Endothelial cell of umbilical vein (primary cell): Measurements from ENCODE around the gene PRM3. TPM values are rescaled to one million over a fixed set of nuclear protein-coding genes. Genes with fewer than 3 reads are reported as not detected.
A peak's percentile ranks its signal among the peaks of the same experiment; 100 is the strongest.

Experiments
- BruUV-seq: library from RNA; stranded (reverse); fragments of 400-500 nt; replicated peaks from 2 replicates; lab custom pipeline; 2021; lab: Mats Ljungman, UMichigan
- CTCF ChIA-PET: fragments of 300-600, 350-600 bp; sonication (Branson Sonifier 250); formaldehyde crosslinking; loops from one replicate; lab custom pipeline; 2021; ENCODE audit warnings: antibody characterized with exemption, inconsistent platforms; lab: Charles Lee
- POLR2A ChIA-PET: fragments of 300-600, 350-600 bp; sonication (Branson Sonifier 250); formaldehyde crosslinking; loops from one replicate; lab custom pipeline; 2021; ENCODE audit warnings: antibody characterized with exemption, inconsistent platforms; lab: Charles Lee
- DNase-seq: peaks from one replicate; pipeline ENCODE4 v3.0.0-alpha.2; 2011; ENCODE audit warnings: low read depth, low spot score
- FAIRE-seq: peaks from 2 replicates; lab custom pipeline; 2011; peaks lifted over from hg19 to GRCh38; lab: Jason Lieb, UNC
- H2AFZ ChIP-seq: 2 replicates; pipeline ENCODE4 v1.6.0; 2012; ENCODE audit warnings: low read depth, low read length, control low read depth, inconsistent platforms
- H3K27ac ChIP-seq: 2 replicates; pipeline ENCODE4 v1.5.1; 2011; ENCODE audit warnings: low read depth, mild to moderate bottlenecking, control low read depth, low read length, moderate library complexity; ENCODE audit not compliant: insufficient read depth
- H3K27me3 ChIP-seq, 2 experiments: 2 replicates each; pipeline versions ENCODE4 v1.6.0 to v1.6.1; 2011; ENCODE audit warnings: low read length in 2 of 2, mixed read lengths in 1 of 2; ENCODE audit not compliant: control insufficient read depth in 2 of 2, insufficient read depth in 2 of 2
- H3K36me3 ChIP-seq, 2 experiments: 2 replicates in 1 of 2; 3 replicates in 1 of 2; pipeline ENCODE4 v1.5.1; 2011; ENCODE audit warnings: low read length in 2 of 2, mild to moderate bottlenecking in 1 of 2, moderate library complexity in 1 of 2; ENCODE audit not compliant: control insufficient read depth in 2 of 2, insufficient read depth in 2 of 2; ENCODE audit errors: extremely low read depth in 1 of 2
- H3K4me1 ChIP-seq: 3 replicates; pipeline ENCODE4 v1.5.1; 2011; ENCODE audit warnings: mild to moderate bottlenecking, low read length; ENCODE audit not compliant: control insufficient read depth, insufficient read depth; ENCODE audit errors: extremely low read depth
- H3K4me2 ChIP-seq: 2 replicates; pipeline ENCODE4 v1.6.1; 2011; ENCODE audit warnings: low read length, control low read depth, mixed read lengths; ENCODE audit not compliant: insufficient read depth
- H3K4me3 ChIP-seq, 3 experiments: fragments of 200-600 bp in 1 of 3; sonication (generic), shearing (Covaris generic) in 1 of 3; replicated peaks in 1 of 3; 2 replicates each; pipeline ENCODE4 v1.5.1; 2011 to 2016; ENCODE audit warnings: control low read depth in 3 of 3, low read length in 3 of 3, mild to moderate bottlenecking in 2 of 3, inconsistent platforms in 1 of 3, low read depth in 1 of 3, moderate library complexity in 1 of 3; ENCODE audit not compliant: insufficient read depth in 1 of 3
- H3K79me2 ChIP-seq: 2 replicates; pipeline ENCODE4 v1.6.0; 2012; ENCODE audit warnings: low read length, inconsistent platforms; ENCODE audit not compliant: control insufficient read depth, insufficient read depth
- H3K9ac ChIP-seq: replicated peaks from 2 replicates; pipeline ENCODE3; 2011; ENCODE audit warnings: low read length, control low read depth; ENCODE audit not compliant: insufficient read depth; ENCODE audit errors: extremely low read depth
- H3K9me1 ChIP-seq: replicated peaks from 3 replicates; pipeline ENCODE4 v1.6.0; 2011; ENCODE audit warnings: mild to moderate bottlenecking, low read length; ENCODE audit not compliant: control insufficient read depth, insufficient read depth; ENCODE audit errors: extremely low read depth
- H3K9me3 ChIP-seq: replicated peaks from 2 replicates; pipeline ENCODE4 v1.5.1; 2012; ENCODE audit warnings: low read length, inconsistent platforms; ENCODE audit not compliant: control insufficient read depth, insufficient read depth
- H4K20me1 ChIP-seq: replicated peaks from 2 replicates; pipeline ENCODE3; 2011; ENCODE audit warnings: mild to moderate bottlenecking, low read length; ENCODE audit not compliant: control insufficient read depth, insufficient read depth; ENCODE audit errors: extremely low read depth
- POLR2AphosphoS5 ChIP-seq: IDR thresholded peaks from 2 replicates; pipeline ENCODE4 v1.6.1; 2012; ENCODE audit warnings: low read depth, mild to moderate bottlenecking, control low read depth, low read length, moderate library complexity; ENCODE audit not compliant: insufficient read depth
- dilution Hi-C: fragments of 300-500 bp; cut with MboI; formaldehyde crosslinking; loops from one replicate; pipeline ENCODE4 v1.15.0; 2019; ENCODE audit warnings: low sequenced_read_pairs; ENCODE audit not compliant: extremely low pct_ligation_motif_present
- intact Hi-C: fragments of 100-400 bp; cut with micrococcal nuclease; formaldehyde crosslinking; loops from one replicate; pipeline ENCODE4 v1.10.0; 2022
- microRNA-seq: library from miRNA; unstranded; fragments of <30 nt; microRNA quantifications from one replicate; pipeline ENCODE4 v1.2.0, GENCODE V29; 2021; ENCODE audit warnings: borderline number of aligned reads, borderline replicate concordance
- polyA plus RNA-seq, 4 experiments: library from polyadenylated mRNA; depleted of rRNA in 3 of 4; stranded (reverse) in 3 of 4; unstranded in 1 of 4; fragments of >200 nt; gene quantifications; 2 replicates each; pipeline versions ENCODE4 v1.2.1 to v1.2.3, GENCODE V29; 2011 to 2012; ENCODE audit warnings: missing spikeins in 1 of 4
- small RNA-seq: library from RNA; depleted of rRNA; stranded (forward); fragments of <200 nt; gene quantifications from one replicate; pipeline ENCODE3, GENCODE V24; 2012; ENCODE audit warnings: low replicate concordance, low read depth; ENCODE audit not compliant: insufficient read depth, insufficient read length
- total RNA-seq: library from RNA; stranded (reverse); gene quantifications from 2 replicates; pipeline ENCODE4 v1.2.3, GENCODE V29; 2021
- TF ChIP-seq, protein P1 (sequence below), 2 donors: IDR thresholded peaks; 1 replicate in 1 of 2; 2 replicates in 1 of 2; pipeline ENCODE4 v1.5.1; 2011; ENCODE audit warnings: low read length in 2 of 2, mild to moderate bottlenecking in 2 of 2, moderate library complexity in 2 of 2, control low read depth in 1 of 2, inconsistent platforms in 1 of 2, low read depth in 1 of 2; ENCODE audit not compliant: insufficient read depth in 1 of 2; ENCODE audit errors: extremely low read depth in 1 of 2
- TF ChIP-seq, protein P2 (sequence below): IDR thresholded peaks from 2 replicates; pipeline ENCODE4 v1.6.1; 2011; ENCODE audit not compliant: insufficient read depth, insufficient read length

Gene PRM3
- total and polyA plus RNA-seq, 2 donors (not counting 3 experiments of a cell fraction or from before 2014, with no cell fraction given): not detected

DNA sequence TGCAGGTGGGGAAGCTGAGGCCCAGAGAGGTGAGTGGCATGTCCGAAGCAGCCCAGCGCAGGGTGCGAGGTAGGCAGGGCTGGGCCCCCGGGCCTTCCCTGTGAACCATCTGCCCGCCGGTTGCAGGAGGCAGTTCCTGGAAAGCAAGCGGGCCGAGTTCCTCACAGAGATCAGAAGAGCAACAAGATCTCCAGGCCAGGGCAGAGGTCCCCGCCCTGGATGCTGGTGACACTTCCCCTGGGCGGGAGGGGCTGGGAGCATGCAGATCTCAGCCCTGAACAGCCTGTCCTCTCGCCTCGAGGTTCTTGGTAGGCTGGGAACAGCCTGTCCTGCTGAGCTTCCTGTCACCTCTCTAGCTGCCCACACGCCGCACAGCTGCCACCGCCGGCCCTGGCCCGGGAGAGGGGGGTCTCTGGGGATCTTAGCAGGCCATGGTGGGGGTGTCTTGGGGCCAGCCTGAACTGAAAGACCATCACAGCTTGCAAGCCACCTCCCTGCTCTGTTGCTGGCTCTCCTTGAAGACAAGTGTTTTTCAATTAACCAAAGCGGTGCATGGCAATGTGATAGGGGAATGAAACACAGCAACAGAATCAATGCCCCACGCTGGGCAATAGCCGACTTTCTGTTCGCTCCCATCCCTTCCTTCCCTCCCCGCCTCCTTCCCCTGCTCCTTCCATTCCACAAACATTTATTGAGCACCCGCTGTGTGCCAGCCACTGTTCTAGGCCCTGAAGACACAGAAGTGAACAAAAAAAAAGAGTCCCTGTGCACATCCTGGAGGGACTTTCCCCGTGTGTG, 49.1 kb downstream of the PRM3 start:
- H3K27ac ChIP-seq: no peak overlapping the region
- H3K36me3 ChIP-seq: no peaks in the 10 kb centered on the region
- no peaks in the 10 kb centered on the region for H3K4me1 ChIP-seq
- CTCF ChIA-PET: no interaction called here
- no peak overlapping the region for H3K4me2 ChIP-seq
- FAIRE-seq (no peak), DNase-seq (no peak)
- POLR2A ChIA-PET: no interaction called here
- H4K20me1 ChIP-seq: no peaks in the 10 kb centered on the region
- H3K9ac ChIP-seq: no peak overlapping the region
- no peaks in the 10 kb centered on the region for H3K79me2 ChIP-seq
- H2AFZ ChIP-seq: peak overlapping the region; percentile 3
- no peaks in the 10 kb centered on the region for H3K27me3 ChIP-seq
- intact Hi-C loops: no loop called here
- H3K9me3 ChIP-seq: no peaks in the 10 kb centered on the region
- dilution Hi-C loops: no loop called here
- H3K4me3 ChIP-seq: no peak overlapping the region
- no peaks in the 10 kb centered on the region for H3K9me1 ChIP-seq
- TF ChIP-seq, protein P1, sequence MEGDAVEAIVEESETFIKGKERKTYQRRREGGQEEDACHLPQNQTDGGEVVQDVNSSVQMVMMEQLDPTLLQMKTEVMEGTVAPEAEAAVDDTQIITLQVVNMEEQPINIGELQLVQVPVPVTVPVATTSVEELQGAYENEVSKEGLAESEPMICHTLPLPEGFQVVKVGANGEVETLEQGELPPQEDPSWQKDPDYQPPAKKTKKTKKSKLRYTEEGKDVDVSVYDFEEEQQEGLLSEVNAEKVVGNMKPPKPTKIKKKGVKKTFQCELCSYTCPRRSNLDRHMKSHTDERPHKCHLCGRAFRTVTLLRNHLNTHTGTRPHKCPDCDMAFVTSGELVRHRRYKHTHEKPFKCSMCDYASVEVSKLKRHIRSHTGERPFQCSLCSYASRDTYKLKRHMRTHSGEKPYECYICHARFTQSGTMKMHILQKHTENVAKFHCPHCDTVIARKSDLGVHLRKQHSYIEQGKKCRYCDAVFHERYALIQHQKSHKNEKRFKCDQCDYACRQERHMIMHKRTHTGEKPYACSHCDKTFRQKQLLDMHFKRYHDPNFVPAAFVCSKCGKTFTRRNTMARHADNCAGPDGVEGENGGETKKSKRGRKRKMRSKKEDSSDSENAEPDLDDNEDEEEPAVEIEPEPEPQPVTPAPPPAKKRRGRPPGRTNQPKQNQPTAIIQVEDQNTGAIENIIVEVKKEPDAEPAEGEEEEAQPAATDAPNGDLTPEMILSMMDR (IDR thresholded peaks at IDR 0.05; ENCODE audit: extremely low read depth in 1 of 2, insufficient read depth in 1 of 2, low read depth in 1 of 2, low read length in 2 of 2): no peak
- TF ChIP-seq POLR2AphosphoS5: no peak
- TF ChIP-seq, protein P2, sequence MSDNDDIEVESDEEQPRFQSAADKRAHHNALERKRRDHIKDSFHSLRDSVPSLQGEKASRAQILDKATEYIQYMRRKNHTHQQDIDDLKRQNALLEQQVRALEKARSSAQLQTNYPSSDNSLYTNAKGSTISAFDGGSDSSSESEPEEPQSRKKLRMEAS: no peak
- BruUV-seq: no TSS peak

Small RNA genes lying within 50 kb of the gene (microRNA-seq; reads per million reads assigned to microRNA genes)
- not detected for gene MIR548H2

Small RNA genes lying within 50 kb of the gene (small RNA-seq; reads per million reads assigned to genes)
- not detected for gene MIR548H2
- not detected for gene RF00019
- gene RF00554: not detected

Other genes starting within 250 kb of the PRM3 start
- 0.81 and 1.1 TPM in 2 replicates for gene SOCS1, start 17.4 kb downstream of the PRM3 start, total RNA-seq
- 1.2 and 1.7 TPM in 2 replicates for gene SOCS1, start 17.4 kb downstream of the PRM3 start, polyA plus RNA-seq
- not detected in 2 replicates for gene TNP2, start 4.3 kb downstream of the PRM3 start, total RNA-seq
- gene TNP2, start 4.3 kb downstream of the PRM3 start, polyA plus RNA-seq: not detected in 2 replicates
- gene PRM2, start 2.9 kb upstream of the PRM3 start, total RNA-seq: not detected in 2 replicates
- not detected in 2 replicates for gene PRM2, start 2.9 kb upstream of the PRM3 start, polyA plus RNA-seq
- not detected in 2 replicates for gene PRM1, start 7.7 kb upstream of the PRM3 start, total RNA-seq
- gene PRM1, start 7.7 kb upstream of the PRM3 start, polyA plus RNA-seq: not detected in 2 replicates
- gene RMI2, start 71.8 kb upstream of the PRM3 start, total RNA-seq: 7.7 and 11.1 TPM in 2 replicates
- 3.3 and 5.3 TPM in 2 replicates for gene RMI2, start 71.8 kb upstream of the PRM3 start, polyA plus RNA-seq